Endothelial cell of umbilical vein (primary cell): Measurements from ENCODE around the gene BBS10. TPM values are rescaled to one million over a fixed set of nuclear protein-coding genes. Genes with fewer than 3 reads are reported as not detected.

ENCODE experiments used
- BruUV-seq: library from RNA; stranded (reverse); fragments of 400-500 nt; replicated peaks from 2 replicates; lab custom pipeline; 2021; lab: Mats Ljungman, UMichigan
- CTCF ChIA-PET: fragments of 300-600, 350-600 bp; sonication (Branson Sonifier 250); formaldehyde crosslinking; loops from one replicate; lab custom pipeline; 2021; ENCODE audit warnings: antibody characterized with exemption, inconsistent platforms; lab: Charles Lee
- POLR2A ChIA-PET: fragments of 300-600, 350-600 bp; sonication (Branson Sonifier 250); formaldehyde crosslinking; loops from one replicate; lab custom pipeline; 2021; ENCODE audit warnings: antibody characterized with exemption, inconsistent platforms; lab: Charles Lee
- DNase-seq: peaks from one replicate; pipeline ENCODE4 v3.0.0-alpha.2; 2011; ENCODE audit warnings: low read depth, low spot score
- FAIRE-seq: peaks from 2 replicates; lab custom pipeline; 2011; peaks lifted over from hg19 to GRCh38; lab: Jason Lieb, UNC
- H2AFZ ChIP-seq: 2 replicates; pipeline ENCODE4 v1.6.0; 2012; ENCODE audit warnings: low read depth, low read length, control low read depth, inconsistent platforms
- H3K27ac ChIP-seq: 2 replicates; pipeline ENCODE4 v1.5.1; 2011; ENCODE audit warnings: low read depth, mild to moderate bottlenecking, control low read depth, low read length, moderate library complexity; ENCODE audit not compliant: insufficient read depth
- H3K27me3 ChIP-seq, 2 experiments: 2 replicates each; pipeline versions ENCODE4 v1.6.0 to v1.6.1; 2011; ENCODE audit warnings: low read length in 2 of 2, mixed read lengths in 1 of 2; ENCODE audit not compliant: control insufficient read depth in 2 of 2, insufficient read depth in 2 of 2
- H3K36me3 ChIP-seq, 2 experiments: 2 replicates in 1 of 2; 3 replicates in 1 of 2; pipeline ENCODE4 v1.5.1; 2011; ENCODE audit warnings: low read length in 2 of 2, mild to moderate bottlenecking in 1 of 2, moderate library complexity in 1 of 2; ENCODE audit not compliant: control insufficient read depth in 2 of 2, insufficient read depth in 2 of 2; ENCODE audit errors: extremely low read depth in 1 of 2
- H3K4me1 ChIP-seq: 3 replicates; pipeline ENCODE4 v1.5.1; 2011; ENCODE audit warnings: mild to moderate bottlenecking, low read length; ENCODE audit not compliant: control insufficient read depth, insufficient read depth; ENCODE audit errors: extremely low read depth
- H3K4me2 ChIP-seq: 2 replicates; pipeline ENCODE4 v1.6.1; 2011; ENCODE audit warnings: low read length, control low read depth, mixed read lengths; ENCODE audit not compliant: insufficient read depth
- H3K4me3 ChIP-seq, 3 experiments: fragments of 200-600 bp in 1 of 3; sonication (generic), shearing (Covaris generic) in 1 of 3; replicated peaks in 1 of 3; 2 replicates each; pipeline ENCODE4 v1.5.1; 2011 to 2016; ENCODE audit warnings: control low read depth in 3 of 3, low read length in 3 of 3, mild to moderate bottlenecking in 2 of 3, inconsistent platforms in 1 of 3, low read depth in 1 of 3, moderate library complexity in 1 of 3; ENCODE audit not compliant: insufficient read depth in 1 of 3
- H3K79me2 ChIP-seq: 2 replicates; pipeline ENCODE4 v1.6.0; 2012; ENCODE audit warnings: low read length, inconsistent platforms; ENCODE audit not compliant: control insufficient read depth, insufficient read depth
- H3K9ac ChIP-seq: replicated peaks from 2 replicates; pipeline ENCODE3; 2011; ENCODE audit warnings: low read length, control low read depth; ENCODE audit not compliant: insufficient read depth; ENCODE audit errors: extremely low read depth
- H3K9me1 ChIP-seq: replicated peaks from 3 replicates; pipeline ENCODE4 v1.6.0; 2011; ENCODE audit warnings: mild to moderate bottlenecking, low read length; ENCODE audit not compliant: control insufficient read depth, insufficient read depth; ENCODE audit errors: extremely low read depth
- H3K9me3 ChIP-seq: replicated peaks from 2 replicates; pipeline ENCODE4 v1.5.1; 2012; ENCODE audit warnings: low read length, inconsistent platforms; ENCODE audit not compliant: control insufficient read depth, insufficient read depth
- H4K20me1 ChIP-seq: replicated peaks from 2 replicates; pipeline ENCODE3; 2011; ENCODE audit warnings: mild to moderate bottlenecking, low read length; ENCODE audit not compliant: control insufficient read depth, insufficient read depth; ENCODE audit errors: extremely low read depth
- CTCF ChIP-seq, 2 donors: IDR thresholded peaks; 1 replicate in 1 of 2; 2 replicates in 1 of 2; pipeline ENCODE4 v1.5.1; 2011; ENCODE audit warnings: low read length in 2 of 2, mild to moderate bottlenecking in 2 of 2, moderate library complexity in 2 of 2, control low read depth in 1 of 2, inconsistent platforms in 1 of 2, low read depth in 1 of 2; ENCODE audit not compliant: insufficient read depth in 1 of 2; ENCODE audit errors: extremely low read depth in 1 of 2
- EZH2 ChIP-seq: IDR thresholded peaks from 2 replicates; pipeline ENCODE4 v1.6.1; 2012; ENCODE audit warnings: borderline replicate concordance, low read depth, mild to moderate bottlenecking, moderate library complexity, low read length, inconsistent platforms; ENCODE audit not compliant: severe bottlenecking
- FOS ChIP-seq: IDR thresholded peaks from 2 replicates; pipeline ENCODE4 v1.6.1; 2011; ENCODE audit warnings: mild to moderate bottlenecking, low read length, moderate library complexity, borderline replicate concordance; ENCODE audit not compliant: insufficient read depth
- GATA2 ChIP-seq: IDR thresholded peaks from 2 replicates; pipeline ENCODE4 v1.7.0; 2011; ENCODE audit warnings: low read depth, mild to moderate bottlenecking, moderate library complexity, mixed read lengths, low read length; ENCODE audit not compliant: insufficient read length, insufficient read depth
- JUN ChIP-seq: IDR thresholded peaks from 2 replicates; pipeline ENCODE4 v1.6.1; 2011; ENCODE audit warnings: borderline replicate concordance, low read depth; ENCODE audit not compliant: insufficient read length, insufficient read depth
- MYC ChIP-seq: IDR thresholded peaks from one replicate; pipeline ENCODE4 v1.6.1; 2011; ENCODE audit warnings: mild to moderate bottlenecking, low read depth, low read length
- POLR2A ChIP-seq: IDR thresholded peaks from 2 replicates; pipeline ENCODE4 v1.6.1; 2012; ENCODE audit warnings: low read depth, mild to moderate bottlenecking, control low read depth, low read length
- POLR2AphosphoS5 ChIP-seq: IDR thresholded peaks from 2 replicates; pipeline ENCODE4 v1.6.1; 2012; ENCODE audit warnings: low read depth, mild to moderate bottlenecking, control low read depth, low read length, moderate library complexity; ENCODE audit not compliant: insufficient read depth
- dilution Hi-C: fragments of 300-500 bp; cut with MboI; formaldehyde crosslinking; loops from one replicate; pipeline ENCODE4 v1.15.0; 2019; ENCODE audit warnings: low sequenced_read_pairs; ENCODE audit not compliant: extremely low pct_ligation_motif_present
- intact Hi-C: fragments of 100-400 bp; cut with micrococcal nuclease; formaldehyde crosslinking; loops from one replicate; pipeline ENCODE4 v1.10.0; 2022
- polyA plus RNA-seq, 4 experiments: library from polyadenylated mRNA; depleted of rRNA in 3 of 4; stranded (reverse) in 3 of 4; unstranded in 1 of 4; fragments of >200 nt; gene quantifications; 2 replicates each; pipeline versions ENCODE4 v1.2.1 to v1.2.3, GENCODE V29; 2011 to 2012; ENCODE audit warnings: missing spikeins in 1 of 4
- total RNA-seq: library from RNA; stranded (reverse); gene quantifications from 2 replicates; pipeline ENCODE4 v1.2.3, GENCODE V29; 2021
- TF ChIP-seq, protein P1 (sequence below): IDR thresholded peaks from 2 replicates; pipeline ENCODE4 v1.6.1; 2011; ENCODE audit not compliant: insufficient read depth, insufficient read length

The BBS10 gene
- total and polyA plus RNA-seq, 2 donors (not counting 3 experiments of a cell fraction or from before 2014, with no cell fraction given), result 3.4 to 7.8 TPM

DNA sequence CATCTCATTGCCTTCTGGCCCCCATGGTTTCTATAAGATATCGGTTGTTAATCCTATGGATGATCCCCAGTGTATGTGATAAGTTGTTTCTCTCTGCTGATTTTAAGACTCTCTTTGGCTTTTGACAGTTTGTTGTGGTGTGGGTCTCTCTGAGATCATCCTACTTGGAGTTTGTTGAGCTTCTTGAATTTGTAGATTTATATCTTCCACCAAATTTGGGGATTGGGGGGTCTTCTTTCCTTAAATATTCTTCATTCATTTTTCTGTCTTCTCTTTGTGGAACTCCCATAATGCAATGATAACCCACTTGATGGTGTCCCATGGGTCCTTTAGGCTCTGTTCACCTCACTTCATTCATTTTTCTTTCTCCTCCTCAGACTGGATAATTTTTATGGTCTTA, 20.0 kb upstream of the BBS10 start:
- no TSS peak for BruUV-seq
- H3K9ac ChIP-seq, result no peak overlapping the region
- H4K20me1 ChIP-seq, result no peaks in the 10 kb centered on the region
- ChIA-PET POLR2A (no interaction called here), CTCF (interaction anchor here (1.5 to 2.1 kb wide), 2 partner anchors 11 kb away, joined by 3 to 4 read pairs; no protein-coding TSS in a partner anchor)
- H3K27me3 ChIP-seq, result no peaks in the 10 kb centered on the region
- TF ChIP-seq EZH2, result no peak
- no peak for TF ChIP-seq MYC
- TF ChIP-seq POLR2A, result no peak
- TF ChIP-seq, protein P1, sequence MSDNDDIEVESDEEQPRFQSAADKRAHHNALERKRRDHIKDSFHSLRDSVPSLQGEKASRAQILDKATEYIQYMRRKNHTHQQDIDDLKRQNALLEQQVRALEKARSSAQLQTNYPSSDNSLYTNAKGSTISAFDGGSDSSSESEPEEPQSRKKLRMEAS, result no peak
- no peak for TF ChIP-seq JUN
- no peak for TF ChIP-seq POLR2AphosphoS5
- TF ChIP-seq CTCF (IDR thresholded peaks at IDR 0.05; ENCODE audit: extremely low read depth in 1 of 2, insufficient read depth in 1 of 2, low read depth in 1 of 2, low read length in 2 of 2), result no peak
- TF ChIP-seq GATA2, result no peak
- no peak for TF ChIP-seq FOS
- no peak overlapping the region for H3K4me3 ChIP-seq
- peaks cover 3 to 4% of the 10 kb centered on the region in 2 experiments for H3K36me3 ChIP-seq
- no peaks in the 10 kb centered on the region for H3K4me1 ChIP-seq
- dilution Hi-C loops, result no loop called here
- H3K9me1 ChIP-seq, result no peaks in the 10 kb centered on the region
- no peak overlapping the region for H2AFZ ChIP-seq
- H3K4me2 ChIP-seq, result no peak overlapping the region
- no peaks in the 10 kb centered on the region for H3K79me2 ChIP-seq
- FAIRE-seq (no peak), DNase-seq (no peak)
- intact Hi-C loops, result no loop called here
- no peaks in the 10 kb centered on the region for H3K9me3 ChIP-seq
- no peak overlapping the region for H3K27ac ChIP-seq
